GM12878 (cell line): Measurements from ENCODE around the gene SLC25A51.

Experiments
- ASH2L ChIP-seq: fragments of 300-600, 200-600 bp; sonication (generic); IDR thresholded peaks from 2 replicates; pipeline ENCODE4 v1.6.1; 2017; ENCODE audit warnings: low read depth, mild to moderate bottlenecking, borderline replicate concordance
- MEF2A ChIP-seq: IDR thresholded peaks from 2 replicates; pipeline ENCODE4 v1.6.1; 2011; ENCODE audit warnings: low read depth, mild to moderate bottlenecking, low read length, moderate library complexity; ENCODE audit not compliant: insufficient read depth
- RAD21 ChIP-seq: IDR thresholded peaks from 2 replicates; pipeline ENCODE4 v1.6.1; 2011; ENCODE audit warnings: mild to moderate bottlenecking, low read depth, low read length, moderate library complexity; ENCODE audit not compliant: insufficient read depth
- RUNX3 ChIP-seq: IDR thresholded peaks from 2 replicates; pipeline ENCODE4 v1.6.1; 2012; ENCODE audit warnings: low read length, inconsistent platforms
- SMC3 ChIP-seq: IDR thresholded peaks from 2 replicates; pipeline ENCODE4 v1.6.1; 2011; ENCODE audit warnings: low read length, improper control_type of control experiment, borderline replicate concordance
- ZNF274 ChIP-seq: IDR thresholded peaks from one replicate; pipeline ENCODE4 v1.8.0; 2011; ENCODE audit not compliant: insufficient read length, insufficient read depth
- TF ChIP-seq, protein P1 (sequence below), 3 experiments: IDR thresholded peaks in 2 of 3; conservative IDR thresholded peaks in 1 of 3; 2 replicates each; pipeline ENCODE4 v1.5.1; 2011; ENCODE audit warnings: low read depth in 3 of 3, low read length in 3 of 3, mild to moderate bottlenecking in 3 of 3, control low read depth in 2 of 3, moderate library complexity in 2 of 3, inconsistent platforms in 1 of 3, mixed read lengths in 1 of 3; ENCODE audit not compliant: control insufficient read depth in 2 of 3, insufficient read depth in 1 of 3; ENCODE audit errors: extremely low read depth in 1 of 3
- TF ChIP-seq, protein P2 (sequence below): IDR thresholded peaks from 2 replicates; pipeline ENCODE4 v1.6.1; 2011; ENCODE audit warnings: low read depth, low read length, improper control_type of control experiment, borderline replicate concordance
- TF ChIP-seq, protein P3 (sequence below): IDR thresholded peaks from 2 replicates; pipeline ENCODE4 v1.6.1; 2012; ENCODE audit warnings: low read length, inconsistent platforms

DNA sequence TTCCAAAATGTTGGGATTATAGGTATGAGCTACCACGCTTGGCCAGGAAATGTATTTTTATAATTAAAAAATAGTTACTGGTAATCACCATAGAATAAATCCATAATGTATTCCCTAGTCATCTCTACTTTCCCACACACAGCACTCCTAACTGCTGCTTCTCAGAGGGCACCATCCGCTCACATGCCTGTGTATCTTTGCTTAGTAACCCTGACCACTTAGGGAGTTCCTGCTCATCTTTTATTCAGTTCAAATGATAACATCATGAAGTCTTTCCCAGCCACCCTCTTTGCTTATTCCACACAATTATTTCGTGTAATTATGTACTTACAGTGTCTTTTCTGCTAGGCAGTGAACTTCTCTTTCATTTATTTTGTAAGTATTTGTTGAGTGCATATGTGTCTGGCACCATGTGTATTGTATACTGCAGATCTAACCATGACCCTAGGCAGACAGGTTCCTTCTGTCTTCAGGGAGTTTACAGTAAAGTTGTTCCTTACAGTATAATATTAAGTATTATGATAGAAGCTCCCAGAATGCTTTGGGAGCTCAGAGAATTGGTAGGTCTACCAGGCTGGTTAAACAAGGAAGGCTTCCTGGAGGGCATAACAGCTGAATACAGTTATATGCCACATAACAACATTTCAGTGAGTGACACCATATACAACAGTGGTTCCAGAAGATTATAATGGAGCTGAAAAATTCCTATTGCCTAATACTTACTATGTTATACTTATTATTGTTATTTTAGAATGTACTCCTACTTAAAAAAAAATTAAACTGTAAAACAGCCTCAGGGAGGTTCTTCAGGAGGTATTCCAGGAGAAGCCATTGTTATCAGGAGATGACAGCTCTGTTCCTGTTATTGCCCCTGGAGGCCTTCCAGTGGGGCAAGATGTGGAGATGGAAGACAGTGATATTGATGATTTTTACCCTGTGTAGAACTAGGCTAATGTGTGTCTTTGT is 64.1 kb downstream of the SLC25A51 start:
- TF ChIP-seq, protein P1, sequence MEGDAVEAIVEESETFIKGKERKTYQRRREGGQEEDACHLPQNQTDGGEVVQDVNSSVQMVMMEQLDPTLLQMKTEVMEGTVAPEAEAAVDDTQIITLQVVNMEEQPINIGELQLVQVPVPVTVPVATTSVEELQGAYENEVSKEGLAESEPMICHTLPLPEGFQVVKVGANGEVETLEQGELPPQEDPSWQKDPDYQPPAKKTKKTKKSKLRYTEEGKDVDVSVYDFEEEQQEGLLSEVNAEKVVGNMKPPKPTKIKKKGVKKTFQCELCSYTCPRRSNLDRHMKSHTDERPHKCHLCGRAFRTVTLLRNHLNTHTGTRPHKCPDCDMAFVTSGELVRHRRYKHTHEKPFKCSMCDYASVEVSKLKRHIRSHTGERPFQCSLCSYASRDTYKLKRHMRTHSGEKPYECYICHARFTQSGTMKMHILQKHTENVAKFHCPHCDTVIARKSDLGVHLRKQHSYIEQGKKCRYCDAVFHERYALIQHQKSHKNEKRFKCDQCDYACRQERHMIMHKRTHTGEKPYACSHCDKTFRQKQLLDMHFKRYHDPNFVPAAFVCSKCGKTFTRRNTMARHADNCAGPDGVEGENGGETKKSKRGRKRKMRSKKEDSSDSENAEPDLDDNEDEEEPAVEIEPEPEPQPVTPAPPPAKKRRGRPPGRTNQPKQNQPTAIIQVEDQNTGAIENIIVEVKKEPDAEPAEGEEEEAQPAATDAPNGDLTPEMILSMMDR (IDR thresholded peaks at IDR 0.05 in 2 of 3, conservative IDR thresholded peaks at IDR 0.05 in 1 of 3; ENCODE audit: control insufficient read depth in 2 of 3, extremely low read depth in 1 of 3, insufficient read depth in 1 of 3, low read depth in 3 of 3, low read length in 3 of 3): no peak
- no peak for TF ChIP-seq ZNF274
- TF ChIP-seq SMC3: no peak
- no peak for TF ChIP-seq RAD21
- TF ChIP-seq ASH2L: no peak
- TF ChIP-seq, protein P2, sequence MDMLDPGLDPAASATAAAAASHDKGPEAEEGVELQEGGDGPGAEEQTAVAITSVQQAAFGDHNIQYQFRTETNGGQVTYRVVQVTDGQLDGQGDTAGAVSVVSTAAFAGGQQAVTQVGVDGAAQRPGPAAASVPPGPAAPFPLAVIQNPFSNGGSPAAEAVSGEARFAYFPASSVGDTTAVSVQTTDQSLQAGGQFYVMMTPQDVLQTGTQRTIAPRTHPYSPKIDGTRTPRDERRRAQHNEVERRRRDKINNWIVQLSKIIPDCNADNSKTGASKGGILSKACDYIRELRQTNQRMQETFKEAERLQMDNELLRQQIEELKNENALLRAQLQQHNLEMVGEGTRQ: no peak
- no peak for TF ChIP-seq MEF2A
- TF ChIP-seq RUNX3: no peak
- TF ChIP-seq, protein P3, sequence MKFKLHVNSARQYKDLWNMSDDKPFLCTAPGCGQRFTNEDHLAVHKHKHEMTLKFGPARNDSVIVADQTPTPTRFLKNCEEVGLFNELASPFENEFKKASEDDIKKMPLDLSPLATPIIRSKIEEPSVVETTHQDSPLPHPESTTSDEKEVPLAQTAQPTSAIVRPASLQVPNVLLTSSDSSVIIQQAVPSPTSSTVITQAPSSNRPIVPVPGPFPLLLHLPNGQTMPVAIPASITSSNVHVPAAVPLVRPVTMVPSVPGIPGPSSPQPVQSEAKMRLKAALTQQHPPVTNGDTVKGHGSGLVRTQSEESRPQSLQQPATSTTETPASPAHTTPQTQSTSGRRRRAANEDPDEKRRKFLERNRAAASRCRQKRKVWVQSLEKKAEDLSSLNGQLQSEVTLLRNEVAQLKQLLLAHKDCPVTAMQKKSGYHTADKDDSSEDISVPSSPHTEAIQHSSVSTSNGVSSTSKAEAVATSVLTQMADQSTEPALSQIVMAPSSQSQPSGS: no peak
